GM12872 (cell line): Measurements from ENCODE around the gene UBXN1.

Experiments used
- CTCF ChIP-seq: IDR thresholded peaks from 3 replicates; pipeline ENCODE4 v1.5.1; 2011; ENCODE audit warnings: low read depth, mild to moderate bottlenecking, low read length, moderate library complexity; ENCODE audit not compliant: insufficient read depth

The UBXN1 gene

GRCh38 chr11:62645946-62646824, 32.7 kb downstream of the UBXN1 start, which contains the start of gene GANAB:
TSS of gene GANAB (minus strand) at chr11:62646613. CDS start at chr11:62646599, 14 bp downstream.
- no peak for TF ChIP-seq CTCF

DNA sequence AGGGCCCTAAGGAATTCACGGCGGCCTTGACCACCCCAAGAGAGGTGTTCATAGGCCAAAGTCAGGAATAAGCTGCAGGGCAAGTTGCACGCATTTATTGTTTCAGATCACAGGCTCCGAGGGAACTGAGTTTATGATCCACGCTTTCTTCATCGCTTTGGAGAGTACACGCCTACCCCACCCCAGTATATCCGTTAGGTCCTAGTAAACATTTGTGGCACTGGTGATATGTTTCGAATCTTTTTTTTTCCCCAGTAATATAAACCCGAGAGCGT, 33.3 kb downstream of the UBXN1 start:
- no peak for TF ChIP-seq CTCF

GRCh38 chr11:62644220-62644619, 34.7 kb downstream of the UBXN1 start:
- no peak for TF ChIP-seq CTCF

DNA sequence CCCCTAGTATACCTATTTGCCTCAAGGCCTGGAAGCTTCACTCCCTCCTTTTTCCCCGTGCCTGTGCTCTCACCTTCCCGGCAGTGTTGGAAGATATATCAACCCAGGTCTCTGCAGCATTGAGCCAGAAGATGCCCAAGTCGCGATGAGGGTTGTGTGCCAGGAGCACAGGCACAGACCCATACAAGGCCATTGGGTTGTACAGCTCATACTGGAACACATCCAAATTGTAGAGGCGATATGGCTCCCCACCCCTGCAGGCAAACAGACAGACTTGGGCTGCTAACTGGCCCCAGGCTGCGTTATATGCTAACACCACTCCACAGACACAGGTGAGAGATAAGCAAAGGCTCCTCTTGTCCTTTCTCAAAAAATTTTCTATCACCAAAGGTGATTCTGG, 46.4 kb downstream of the UBXN1 start:
- no peak for TF ChIP-seq CTCF

- TF ChIP-seq CTCF = no peak
These were observed 51.2 kb downstream of the UBXN1 start for GRCh38 chr11:62627713-62628112.
